HG02610 (cell line): ENCODE results near the gene CERK.

Experiments used
- ATAC-seq: cut with Tn5 transposase; IDR thresholded peaks from one replicate; pipeline ENCODE4 v1.9.1; 2021; ENCODE audit warnings: mild to moderate bottlenecking, moderate library complexity; ENCODE audit not compliant: unreplicated experiment

Gene CERK

GRCh38 chr22:46665151-46665695, 72.8 kb downstream of the CERK start:
- no peak for ATAC-seq

DNA sequence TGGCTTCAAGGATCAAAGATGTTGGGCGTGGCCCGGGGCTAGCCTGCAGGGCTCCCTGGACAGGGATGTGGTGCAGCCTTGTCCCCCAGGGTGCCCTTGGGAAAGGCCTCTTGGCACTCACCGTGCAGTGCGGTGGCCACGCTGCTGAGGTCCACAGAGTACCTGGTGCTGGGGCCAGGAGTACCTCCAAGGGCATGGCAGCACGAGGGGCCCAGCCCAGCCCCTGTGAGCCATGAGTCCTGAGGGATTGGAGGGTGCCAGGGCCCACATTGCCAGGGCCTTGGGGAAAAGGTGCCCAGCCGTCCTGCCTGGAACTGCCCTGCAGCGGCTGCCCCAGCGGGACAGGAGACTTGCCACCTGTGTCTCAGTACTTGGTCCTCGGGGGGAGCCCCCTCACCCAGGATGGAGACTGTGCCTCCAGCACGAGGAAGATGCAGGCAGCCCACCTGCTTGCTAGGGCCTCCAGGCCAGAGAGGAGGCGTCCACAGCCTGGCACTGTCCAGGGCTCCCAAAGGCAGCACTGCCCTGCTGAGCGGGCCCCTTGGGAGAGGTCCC, 73.7 kb downstream of the CERK start:
- no peak for ATAC-seq

GRCh38 chr22:46663436-46664100, 74.5 kb downstream of the CERK start:
- no peak for ATAC-seq

GRCh38 chr22:46663001-46663400, 75.1 kb downstream of the CERK start:
- ATAC-seq = no peak

GRCh38 chr22:46662226-46662625, 75.8 kb downstream of the CERK start:
- ATAC-seq = no peak

DNA sequence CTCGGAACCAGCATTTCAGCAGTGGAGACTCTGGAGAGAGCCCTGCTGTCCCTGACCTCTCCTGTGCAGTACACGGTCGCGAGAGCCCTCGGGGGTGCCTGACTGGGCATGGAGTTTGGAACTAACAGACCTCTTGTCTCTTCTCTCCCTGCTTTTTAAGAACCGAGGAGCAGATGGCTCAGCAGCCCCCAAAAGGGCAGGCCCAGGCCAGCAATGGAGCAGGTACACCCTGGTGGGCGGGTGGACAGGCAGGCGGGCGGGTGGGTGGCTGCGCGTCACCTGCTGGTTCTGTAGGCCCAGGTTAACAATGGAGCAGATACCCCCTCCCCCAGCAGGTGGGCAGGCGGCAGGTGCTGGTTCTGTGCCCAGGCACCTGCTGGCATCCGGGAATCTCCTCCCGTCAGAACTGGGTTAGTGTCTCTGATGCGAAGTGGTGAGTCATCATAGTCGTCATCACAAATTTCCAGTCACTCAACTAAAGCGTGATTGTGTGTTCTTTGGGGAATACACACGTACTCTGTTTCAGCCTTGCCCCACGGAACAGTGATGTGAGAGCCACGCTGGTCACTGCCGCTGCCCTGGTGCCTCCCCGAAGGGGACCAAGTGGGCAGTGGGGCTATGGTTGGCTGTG, 76.7 kb downstream of the CERK start:
- no peak for ATAC-seq

DNA sequence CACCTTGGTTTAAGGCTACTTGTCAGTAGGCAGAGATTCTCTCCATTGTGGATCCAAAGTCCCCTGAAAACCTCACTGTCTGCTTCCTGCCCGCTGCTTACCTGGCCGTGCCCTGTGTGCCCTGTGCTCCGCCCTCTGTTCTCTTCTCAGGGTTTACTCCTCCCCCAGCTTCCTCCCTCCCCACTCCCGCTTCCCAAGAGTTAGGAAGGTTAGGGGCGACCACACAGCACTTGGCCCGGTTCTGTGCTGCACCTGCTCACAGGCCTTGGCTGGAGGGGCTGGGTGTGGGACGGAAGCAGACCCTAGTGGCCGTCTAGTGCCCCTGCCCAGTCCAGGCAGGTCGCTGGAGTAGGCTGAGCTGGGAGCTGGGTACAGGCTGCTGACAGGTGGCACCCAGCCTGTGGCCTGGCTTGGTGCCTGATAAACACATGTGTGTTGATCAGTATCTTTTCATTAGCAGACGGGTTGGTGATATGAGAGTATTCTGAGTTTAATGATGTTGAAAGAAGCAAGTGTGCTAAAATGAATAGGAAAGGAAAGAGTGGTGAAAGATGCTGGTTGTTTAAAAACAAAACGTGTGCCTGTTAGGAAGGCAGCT, 77.3 kb downstream of the CERK start:
- ATAC-seq = no peak

GRCh38 chr22:46659791-46660186, 78.3 kb downstream of the CERK start:
- ATAC-seq = no peak

DNA sequence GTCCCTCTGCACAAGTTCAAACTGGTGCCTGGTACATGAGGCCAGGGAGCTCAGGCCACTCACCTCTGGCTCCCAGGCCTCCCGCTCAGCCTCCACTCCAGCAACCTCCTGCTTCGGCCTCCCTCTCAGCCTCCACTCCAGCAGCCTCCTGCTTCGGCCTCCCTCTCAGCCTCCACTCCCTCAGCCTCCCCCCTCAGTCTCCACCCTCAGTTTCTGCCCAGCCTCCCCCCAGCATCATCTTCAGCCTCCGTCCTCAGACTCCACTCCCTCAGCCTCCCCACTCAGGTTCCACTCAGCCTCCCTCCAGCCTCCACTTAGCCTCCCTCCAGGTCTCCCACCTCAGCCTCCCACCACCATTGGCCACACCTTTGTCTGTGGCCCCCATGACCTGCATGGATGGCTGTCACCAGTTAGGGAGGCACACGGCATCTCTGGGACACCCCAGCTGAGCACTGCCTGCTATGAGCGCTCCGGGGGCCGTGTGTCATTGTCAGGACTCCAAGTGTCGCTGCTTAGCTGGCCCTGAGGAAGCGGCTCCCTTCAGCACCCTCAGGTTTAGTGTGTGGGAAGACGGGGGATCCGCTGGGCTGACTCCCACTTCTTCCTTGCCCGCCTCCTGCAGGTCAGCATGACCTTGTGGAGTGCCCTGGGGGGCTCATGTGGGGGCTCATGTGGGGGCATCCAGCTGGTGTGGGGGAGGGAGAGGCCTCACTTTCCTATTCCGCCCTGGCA, 78.8 kb downstream of the CERK start:
- no peak for ATAC-seq

- ATAC-seq = no peak
These were observed 79.8 kb downstream of the CERK start for GRCh38 chr22:46657996-46658947.

GRCh38 chr22:46657655-46657953, 80.4 kb downstream of the CERK start:
- no peak for ATAC-seq

DNA sequence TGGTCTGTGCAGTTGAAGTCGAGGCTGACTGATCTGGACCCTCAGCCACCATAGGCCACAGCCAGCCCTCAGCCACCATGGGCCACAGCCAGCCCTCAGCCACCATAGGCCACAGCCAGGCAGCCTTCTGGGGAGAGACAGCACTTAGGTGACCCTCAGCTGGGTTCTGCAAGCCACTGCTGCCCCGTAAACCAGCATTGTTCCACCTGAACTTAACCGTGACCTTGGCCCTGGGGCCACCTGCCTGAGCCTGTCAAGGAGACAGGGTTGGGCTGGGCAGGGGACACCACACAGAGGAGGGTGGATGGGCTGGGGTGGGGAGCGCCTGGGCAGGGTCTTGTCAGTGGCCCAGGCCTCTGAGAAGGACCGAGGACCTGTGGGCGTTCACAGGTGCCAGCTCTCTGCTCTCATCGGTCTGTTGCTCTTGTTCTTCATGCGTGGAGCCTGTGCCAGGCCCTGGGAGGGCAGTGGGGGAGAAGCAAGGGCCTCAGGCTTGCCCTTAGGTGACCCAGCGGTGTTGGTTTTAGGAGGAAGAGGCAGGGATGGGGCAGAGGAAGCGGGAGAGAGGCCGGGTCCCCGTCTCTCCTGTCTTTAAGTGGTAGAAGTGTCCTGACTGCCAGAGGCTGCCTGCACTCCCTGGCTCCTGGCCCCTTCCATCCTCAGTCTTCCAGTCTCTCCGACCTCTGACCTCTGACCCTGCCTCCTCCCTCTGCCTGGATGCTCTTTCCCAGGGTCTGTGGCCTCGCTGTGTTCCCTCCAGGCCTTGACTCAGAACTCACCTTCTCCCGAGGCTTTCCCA, 81.0 kb downstream of the CERK start:
- ATAC-seq = no peak

DNA sequence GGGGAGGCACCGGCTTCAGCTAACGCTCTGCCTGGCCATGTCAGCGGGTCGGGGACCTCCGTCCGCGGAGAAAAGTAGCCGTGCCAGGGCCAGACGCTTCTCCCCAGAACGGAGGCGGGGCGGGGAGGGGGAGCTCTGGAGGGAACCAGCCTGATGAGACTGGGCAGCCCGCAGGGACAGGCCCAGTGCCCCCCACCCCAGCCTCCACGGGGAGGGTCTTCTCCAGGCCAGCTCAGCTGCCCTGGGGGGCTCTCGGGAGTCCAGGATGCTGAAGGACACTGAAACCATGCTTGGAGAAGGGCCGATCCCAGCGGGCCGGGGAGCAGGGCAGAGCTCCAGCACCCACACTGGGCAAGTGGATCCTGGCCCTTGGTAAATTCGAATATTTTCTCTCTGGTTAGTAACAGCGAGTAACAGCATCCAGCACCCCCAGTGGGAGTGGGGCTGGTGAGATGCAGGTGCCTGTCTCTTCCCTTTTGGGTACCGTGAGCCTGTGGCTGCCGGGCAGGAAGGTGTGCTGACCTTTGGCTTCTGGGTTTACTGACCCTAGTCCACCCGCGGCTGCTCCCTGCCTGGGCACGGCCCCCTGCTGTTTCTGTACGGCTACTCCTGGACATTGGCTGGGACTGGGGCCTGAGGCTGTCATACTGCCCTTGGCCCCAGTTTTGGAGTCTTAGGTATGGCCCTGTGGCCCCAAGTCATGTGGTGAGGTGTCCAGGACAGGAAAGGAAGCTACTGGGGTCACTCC, 82.0 kb downstream of the CERK start:
- no peak for ATAC-seq

DNA sequence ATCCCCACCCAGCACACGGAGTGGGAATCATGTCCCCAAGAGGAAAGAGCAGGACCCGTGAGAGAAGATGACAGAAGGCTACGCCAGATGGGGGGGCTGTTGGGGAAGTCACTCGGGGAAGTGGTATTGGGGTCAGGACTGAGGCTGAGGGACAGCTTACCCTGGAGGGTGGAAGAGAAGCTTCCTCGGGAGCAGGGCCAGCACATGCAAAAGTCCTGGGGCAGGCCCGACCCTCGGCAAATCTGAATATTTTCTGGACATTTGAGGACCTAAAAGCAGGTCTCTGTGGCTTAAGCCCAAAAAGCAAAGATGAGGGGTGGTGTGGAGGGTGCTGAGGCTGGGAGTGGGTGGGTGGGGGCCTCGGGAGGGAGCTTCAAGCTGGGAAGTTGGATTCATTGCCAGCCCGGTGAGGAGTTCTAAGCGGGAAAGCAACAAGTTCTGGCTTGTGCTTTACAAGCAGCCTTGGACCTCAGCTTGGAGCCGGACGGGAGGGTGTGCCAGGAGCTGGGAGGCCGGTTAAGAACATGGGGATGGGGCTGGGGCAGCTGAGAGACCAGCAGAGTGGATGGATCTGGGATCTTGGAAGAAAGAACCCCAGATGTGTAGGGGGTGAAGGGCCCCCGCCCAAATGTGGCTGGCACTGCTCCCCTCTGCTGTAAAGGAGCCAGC, 83.0 kb downstream of the CERK start:
- no peak for ATAC-seq

- ATAC-seq = no peak
These were observed 83.6 kb downstream of the CERK start for GRCh38 chr22:46654426-46654825.

GRCh38 chr22:46653596-46653995, 84.5 kb downstream of the CERK start:
- ATAC-seq = no peak

DNA sequence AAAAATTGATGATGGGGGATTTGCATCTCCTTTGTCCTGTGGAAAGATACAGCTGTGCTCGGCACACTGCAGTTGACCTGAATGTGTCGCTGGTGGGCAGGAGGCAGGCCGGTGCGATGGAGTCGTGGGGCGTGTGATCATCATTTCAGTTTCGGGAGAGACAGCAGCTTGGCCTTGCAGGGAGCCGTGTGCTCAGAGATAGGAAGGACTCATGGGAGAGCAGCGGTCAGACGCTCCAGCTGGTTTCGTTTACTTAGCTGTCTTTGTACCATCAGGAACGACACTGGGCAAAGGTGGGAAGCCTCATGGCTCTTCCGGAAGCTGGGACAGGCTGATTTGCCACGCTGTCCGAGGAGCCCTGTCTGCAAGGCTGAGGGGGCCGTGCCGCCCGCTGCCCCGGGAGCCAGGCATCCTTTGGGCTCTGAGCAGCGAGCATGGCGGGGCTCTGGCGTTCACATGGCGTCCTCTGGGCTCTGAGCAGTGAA, 85.2 kb downstream of the CERK start:
- ATAC-seq = no peak
